Measurements from ENCODE around the gene RBM39.
"Not testable (repeated sequence)": the region's sequence is repeated elsewhere in the genome, so short reads cannot be mapped to it uniquely, and the experiment has no call there.

RBM39 gene

DNA sequence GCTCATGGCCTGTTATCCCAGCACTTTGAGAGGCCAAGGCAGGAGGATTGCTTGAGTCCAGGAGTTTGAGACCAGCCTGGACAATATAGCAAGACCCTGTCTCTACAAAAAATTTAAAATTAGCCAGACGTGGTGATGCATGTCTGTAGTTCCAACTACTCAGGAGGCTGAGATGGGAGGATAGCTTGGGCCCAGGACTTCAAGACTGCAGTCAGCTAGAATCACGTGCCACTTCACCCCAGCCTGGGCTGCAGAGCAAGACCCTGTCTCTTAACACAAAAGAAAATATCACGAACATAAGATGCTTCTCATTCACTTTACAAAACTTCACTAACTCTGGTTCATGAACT, 2.4 kb upstream of the RBM39 start:
- DNase-seq: not testable (repeated sequence)

- peak; percentile 31 for DNase-seq
Measured at GRCh38 chr20:35743693-35744491, 1.8 kb upstream of the RBM39 start.

GRCh38 chr20:35742741-35743523, 872 bp upstream of the RBM39 start:
- DNase-seq: peak; percentile 59

GRCh38 chr20:35739294-35740163, 2.5 kb downstream of the RBM39 start:
- peak; percentile 62 for DNase-seq

- no peak for DNase-seq
Measured at GRCh38 chr20:35738410-35739179, 3.5 kb downstream of the RBM39 start.

- no peak for DNase-seq
Measured at GRCh38 chr20:35737865-35738333, 4.2 kb downstream of the RBM39 start.

DNA sequence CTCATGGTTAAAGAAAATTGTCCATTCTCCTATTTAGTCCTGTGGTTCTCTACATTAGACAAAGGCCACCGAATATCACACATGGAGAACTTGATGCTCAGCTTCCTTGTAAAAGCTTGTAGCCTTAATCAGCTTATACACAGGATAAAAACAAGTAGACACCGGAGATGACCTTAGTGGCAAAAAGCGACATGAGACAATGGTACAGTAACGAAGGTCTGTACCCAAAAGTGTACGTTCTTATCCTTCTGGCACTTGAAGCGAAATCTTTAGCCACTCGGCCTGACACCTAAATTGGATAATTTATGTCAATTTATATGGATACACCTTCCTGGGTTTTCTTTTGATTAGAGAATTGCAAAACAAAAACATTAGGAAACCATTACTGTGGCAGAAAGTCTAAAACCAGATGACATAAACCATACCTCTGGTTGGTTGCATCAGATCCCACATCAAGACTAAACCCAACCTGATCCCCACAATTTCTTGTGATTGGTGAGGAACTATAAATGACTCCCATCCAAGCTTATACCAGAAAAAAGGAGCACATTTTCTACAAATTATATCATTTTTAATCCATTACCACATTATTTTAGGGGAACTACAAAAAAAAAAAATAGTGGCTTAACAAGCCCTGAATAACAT, 6.1 kb downstream of the RBM39 start:
- DNase-seq: no peak

GRCh38 chr20:35734777-35735649, 7.0 kb downstream of the RBM39 start:
- DNase-seq: no peak

DNA sequence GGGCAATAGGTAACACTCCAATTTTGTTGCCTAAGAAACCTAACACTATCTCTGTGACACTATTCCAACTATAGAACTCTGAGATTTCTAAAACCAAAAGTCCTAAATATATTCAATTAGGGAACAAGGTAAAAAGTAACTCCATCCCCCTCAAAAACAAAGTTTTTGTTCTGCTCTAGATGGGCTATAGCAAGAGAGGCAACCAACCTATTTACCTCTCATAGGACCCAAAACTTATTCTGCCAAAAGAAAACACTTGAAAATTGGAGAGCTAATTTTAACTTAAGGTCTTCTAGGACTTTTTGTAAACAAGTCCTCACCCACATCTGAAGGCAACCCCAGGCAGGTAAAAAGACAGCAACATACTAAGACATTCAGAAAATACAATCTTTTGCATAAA, 7.7 kb downstream of the RBM39 start:
- no peak for DNase-seq

GRCh38 chr20:35732644-35732982, 9.4 kb downstream of the RBM39 start:
- DNase-seq: no peak

- DNase-seq: no peak
Measured at GRCh38 chr20:35731862-35732643, 10.0 kb downstream of the RBM39 start.

DNA sequence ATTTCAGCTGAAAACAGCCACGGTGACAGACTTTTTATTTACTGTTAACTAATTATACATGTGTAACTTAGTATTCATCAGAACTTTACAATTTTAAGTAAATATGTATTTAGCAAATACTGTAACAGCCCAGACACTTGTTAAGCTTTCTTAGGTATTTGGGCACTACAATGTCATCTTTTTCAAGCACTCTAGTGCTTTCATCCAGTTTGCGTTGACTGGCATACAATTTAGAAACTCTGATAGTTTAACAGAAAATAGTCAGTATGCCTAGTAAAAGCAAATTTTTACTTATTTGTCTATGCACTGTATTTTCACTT, 10.6 kb downstream of the RBM39 start:
- no peak for DNase-seq

DNA sequence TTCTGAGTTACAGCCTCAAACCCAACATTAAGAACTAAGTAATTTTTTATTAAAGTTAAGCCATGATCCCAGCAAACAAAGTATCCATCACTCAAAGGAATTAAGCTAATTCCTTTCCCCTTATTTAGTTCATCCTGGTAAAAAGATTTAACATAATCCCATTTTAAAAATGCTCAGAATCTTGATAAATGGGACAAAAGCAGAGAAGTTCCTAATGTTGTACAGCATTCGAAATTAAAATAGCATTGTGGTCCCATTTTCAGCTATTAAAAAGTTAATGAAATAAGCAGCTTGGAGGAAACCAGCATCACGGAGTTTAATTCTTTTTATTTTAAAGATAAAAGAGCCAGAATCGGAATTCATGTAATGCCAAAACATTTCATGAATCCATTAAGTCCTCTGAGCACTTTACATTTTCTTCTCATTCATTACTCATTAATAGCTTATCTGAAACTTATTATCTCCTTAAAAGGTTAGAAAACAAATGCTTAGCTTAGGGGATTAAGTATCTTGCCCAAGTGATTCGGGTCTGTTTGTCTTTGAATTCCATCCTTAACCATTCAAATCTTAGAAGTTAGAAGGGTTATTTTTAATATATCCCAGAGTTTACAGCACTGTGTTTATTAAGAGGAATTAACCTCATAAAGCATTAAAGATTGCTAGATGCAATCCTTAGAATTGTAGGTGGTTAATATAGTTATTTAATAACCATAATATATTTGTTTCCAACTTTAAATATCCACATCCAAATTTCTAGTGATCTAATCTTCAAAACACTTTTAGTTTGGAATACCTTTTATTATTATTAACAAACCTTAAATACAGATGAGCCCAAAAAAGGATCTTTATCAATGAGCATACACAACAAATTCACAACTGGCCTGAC, 11.2 kb downstream of the RBM39 start:
- no peak for DNase-seq

- DNase-seq: no peak
Measured at GRCh38 chr20:35729836-35730582, 12.1 kb downstream of the RBM39 start.

DNA sequence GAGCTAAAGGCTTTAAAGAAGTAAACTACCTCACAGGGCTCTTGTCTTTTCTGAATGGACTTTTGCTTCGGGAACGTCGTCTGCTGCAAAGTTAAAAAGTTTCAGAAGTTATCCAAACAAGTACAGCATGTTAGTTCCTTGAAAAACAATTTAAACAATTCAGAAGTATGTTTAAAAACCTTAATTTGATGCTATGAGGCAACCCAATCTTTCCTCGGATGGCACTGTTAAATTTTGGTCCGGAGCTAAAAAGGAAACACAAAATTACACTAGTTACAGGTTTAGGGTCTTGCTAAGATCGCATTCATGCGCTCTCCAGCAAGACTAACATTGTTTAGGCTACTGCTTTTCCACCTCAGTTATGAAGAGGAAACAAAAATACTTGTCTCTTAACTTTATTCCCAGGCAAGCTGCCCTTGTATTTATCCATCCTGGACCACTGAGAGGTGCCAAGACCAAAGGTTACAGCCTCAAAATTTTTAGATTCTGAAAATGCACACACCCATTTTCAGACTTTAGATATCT, 12.7 kb downstream of the RBM39 start:
- DNase-seq: no peak

DNA sequence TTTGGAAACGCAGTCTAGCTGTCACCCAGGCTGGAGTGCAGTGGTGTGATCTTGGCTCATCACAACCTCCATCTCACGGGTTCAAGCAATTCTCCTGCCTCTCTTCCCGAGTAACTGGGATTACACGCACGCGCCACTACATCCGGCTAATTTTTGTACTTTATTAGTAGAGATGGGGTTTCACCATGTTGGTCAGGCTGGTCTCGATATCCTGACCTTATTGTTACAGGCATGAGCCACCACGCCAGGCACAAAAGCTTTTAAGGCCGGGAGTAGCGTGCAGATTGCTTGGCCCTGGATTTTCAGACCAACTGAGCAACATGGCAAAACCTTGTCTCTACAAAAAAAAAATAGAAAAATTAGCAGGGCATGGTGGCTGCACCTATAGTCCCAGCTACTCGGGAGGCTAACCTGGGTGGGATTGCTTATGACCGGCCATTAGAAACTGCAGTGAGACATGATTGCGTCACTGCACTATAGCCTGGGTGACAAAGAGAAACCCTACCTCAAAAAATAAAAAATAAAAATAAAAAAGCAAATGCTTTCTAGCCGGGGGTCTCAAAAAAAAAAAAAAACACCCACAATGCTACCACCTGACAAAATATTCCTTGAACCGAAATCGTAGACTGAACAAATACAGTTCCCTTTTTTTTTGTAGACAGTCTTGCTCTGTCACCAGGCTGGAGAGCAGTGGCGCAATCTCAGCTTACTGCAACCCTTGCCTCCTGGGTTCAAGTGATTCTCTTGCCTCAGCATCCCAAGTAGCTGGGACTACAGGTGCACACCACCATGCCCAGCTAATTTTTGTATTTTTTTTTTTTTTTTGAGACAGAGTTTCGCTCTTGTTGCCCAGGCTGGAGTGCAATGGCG, 15.0 kb downstream of the RBM39 start:
- DNase-seq: no peak

Data from CD4-positive, alpha-beta T cell treated with Interleukin-12 subunit alpha and Interleukin-12 subunit beta, for 1 hour (primary cell).